A549 (cell line): Measurements from ENCODE around the gene RBM47. TPM values are rescaled to one million over a fixed set of nuclear protein-coding genes. Genes with fewer than 3 reads are reported as not detected.

ENCODE experiments used
- ATAC-seq, 2 experiments: fragments of 200-7000 bp in 1 of 2; fragments of >200 bp in 1 of 2; cut with Nextera tagmentation in 1 of 2; cut with Tn5 transposase in 1 of 2; 3 replicates each; pipeline versions ENCODE4 v1.8.0 to v1.9.1; 2018 to 2020; ENCODE audit warnings: mild to moderate bottlenecking in 1 of 2, moderate library complexity in 1 of 2
- CTCF ChIA-PET: fragments of 300-600 bp; sonication (Branson Sonifier 250); formaldehyde crosslinking; extraction: SDS; loops from one replicate; lab custom pipeline; 2021; ENCODE audit warnings: antibody characterized with exemption, inconsistent platforms; lab: Yijun Ruan, JAX
- POLR2A ChIA-PET: fragments of 350-600 bp; formaldehyde crosslinking; extraction: SDS; loops from one replicate; lab custom pipeline; 2021; ENCODE audit warnings: antibody characterized with exemption, inconsistent platforms; lab: Yijun Ruan, JAX
- DNase-seq, 2 experiments: peaks; one replicate each; pipeline versions ENCODE4 v3.0.0 to v3.0.0-alpha.2; 2011 to 2016; ENCODE audit warnings: low read depth in 1 of 2, low spot score in 1 of 2
- FAIRE-seq: peaks from 2 replicates; lab custom pipeline; 2011; peaks lifted over from hg19 to GRCh38; lab: Jason Lieb, UNC
- H3K27ac ChIP-seq, 2 experiments: fragments of >200 bp; sonication (Bioruptor Twin); formaldehyde crosslinking; 3 replicates each; pipeline ENCODE4 v1.5.1; 2016 to 2017
- H3K4me1 ChIP-seq: fragments of >200 bp; sonication (Bioruptor Twin); formaldehyde crosslinking; 3 replicates; pipeline ENCODE4 v1.6.1; 2016
- H3K4me2 ChIP-seq: fragments of >200 bp; sonication (Bioruptor Twin); formaldehyde crosslinking; 3 replicates; pipeline ENCODE4 v1.6.1; 2016
- H3K4me3 ChIP-seq: fragments of >200 bp; sonication (Bioruptor Twin); formaldehyde crosslinking; 3 replicates; pipeline ENCODE4 v1.5.1; 2016
- H3K9me3 ChIP-seq: fragments of >200 bp; sonication (Bioruptor Twin); formaldehyde crosslinking; 3 replicates; pipeline ENCODE4 v1.6.1; 2016
- CBX8 ChIP-seq: fragments of 200-600 bp; sonication (generic); IDR thresholded peaks from 2 replicates; pipeline ENCODE4 v1.6.1; 2016
- CEBPB ChIP-seq, 2 experiments: fragments of >200 bp in 1 of 2; sonication (Bioruptor Twin) in 1 of 2; formaldehyde crosslinking in 1 of 2; IDR thresholded peaks; 2 replicates each; pipeline ENCODE4 v1.6.1; 2012 to 2016
- CHD2 ChIP-seq: fragments of 150-350 bp; IDR thresholded peaks from 2 replicates; pipeline ENCODE4 v1.6.1; 2014; ENCODE audit warnings: low read length; ENCODE audit not compliant: partially characterized antibody
- EHF ChIP-seq: fragments of 250-450 bp; sonication (Bioruptor Pico); IDR thresholded peaks from 2 replicates; pipeline ENCODE4 v1.5.0; 2020; ENCODE audit warnings: mild to moderate bottlenecking
- EP300 ChIP-seq, 2 experiments: fragments of >200 bp; sonication (Bioruptor Twin); formaldehyde crosslinking; IDR thresholded peaks; 2 replicates in 1 of 2; 3 replicates in 1 of 2; pipeline ENCODE4 v1.6.1; 2016 to 2017
- FOSB ChIP-seq: fragments of 250-450 bp; sonication (Bioruptor Pico); IDR thresholded peaks from 2 replicates; pipeline ENCODE4 v1.5.0; 2020; ENCODE audit warnings: mild to moderate bottlenecking, moderate library complexity
- FOSL2 ChIP-seq, 2 experiments: fragments of 450-650 bp in 1 of 2; fragments of >200 bp in 1 of 2; sonication (Bioruptor Twin) in 1 of 2; formaldehyde crosslinking; IDR thresholded peaks; 2 replicates each; pipeline versions ENCODE4 v1.5.0 to v1.6.1; 2016 to 2020; ENCODE audit warnings: mild to moderate bottlenecking in 1 of 2, moderate library complexity in 1 of 2
- GATA3 ChIP-seq: IDR thresholded peaks from 2 replicates; pipeline ENCODE4 v1.6.1; 2012; ENCODE audit warnings: borderline replicate concordance
- HEYL ChIP-seq: fragments of 250-450 bp; sonication (Bioruptor Pico); IDR thresholded peaks from 2 replicates; pipeline ENCODE4 v1.8.0; 2021; ENCODE audit warnings: mild to moderate bottlenecking, moderate library complexity
- HOXA7 ChIP-seq: fragments of 250-450 bp; sonication (Bioruptor Pico); IDR thresholded peaks from 2 replicates; pipeline ENCODE4 v1.5.0; 2020; ENCODE audit warnings: mild to moderate bottlenecking, moderate library complexity
- HOXB13 ChIP-seq: fragments of 250-450 bp; sonication (Bioruptor Pico); IDR thresholded peaks from 2 replicates; pipeline ENCODE4 v1.5.0; 2020; ENCODE audit warnings: low read depth, mild to moderate bottlenecking, moderate library complexity
- JUN ChIP-seq, 2 experiments: fragments of >200 bp; sonication (Bioruptor Twin); formaldehyde crosslinking; IDR thresholded peaks; 2 replicates in 1 of 2; 3 replicates in 1 of 2; pipeline ENCODE4 v1.6.1; 2016 to 2017
- MAZ ChIP-seq: fragments of 150-350 bp; IDR thresholded peaks from 2 replicates; pipeline ENCODE4 v1.6.1; 2014; ENCODE audit warnings: antibody characterized with exemption, low read depth, low read length, borderline replicate concordance
- NFE2L2 ChIP-seq: fragments of 150-350 bp; conservative IDR thresholded peaks from 2 replicates; pipeline ENCODE4 v1.6.1; 2014; ENCODE audit warnings: low read length
- NR3C1 ChIP-seq: fragments of >200 bp; sonication (Bioruptor Twin); formaldehyde crosslinking; IDR thresholded peaks from 3 replicates; pipeline ENCODE4 v1.6.1; 2017
- PHF8 ChIP-seq: fragments of 200-600 bp; sonication (generic); IDR thresholded peaks from 2 replicates; pipeline ENCODE4 v1.6.1; 2016; ENCODE audit warnings: low read depth, mild to moderate bottlenecking, antibody characterized with exemption, moderate library complexity, borderline replicate concordance
- POLR2AphosphoS2 ChIP-seq: conservative IDR thresholded peaks from 2 replicates; pipeline ENCODE4 v1.6.1; 2012; ENCODE audit warnings: low read length, improper control_type of control experiment, inconsistent platforms
- RAD21 ChIP-seq, 2 experiments: fragments of >200 bp in 1 of 2; sonication (Bioruptor Twin) in 1 of 2; formaldehyde crosslinking in 1 of 2; IDR thresholded peaks in 1 of 2; conservative IDR thresholded peaks in 1 of 2; 2 replicates in 1 of 2; 3 replicates in 1 of 2; pipeline ENCODE4 v1.6.1; 2012 to 2018; ENCODE audit warnings: inconsistent platforms in 1 of 2
- RCOR1 ChIP-seq: fragments of 150-350 bp; IDR thresholded peaks from 2 replicates; pipeline ENCODE4 v1.6.1; 2014; ENCODE audit warnings: antibody characterized with exemption, low read length, low read depth
- RNF2 ChIP-seq: fragments of 200-600 bp; sonication (generic); IDR thresholded peaks from 2 replicates; pipeline ENCODE4 v1.6.1; 2016; ENCODE audit warnings: low read depth, mild to moderate bottlenecking, antibody characterized with exemption, moderate library complexity, borderline replicate concordance
- SMC3 ChIP-seq: fragments of >200 bp; sonication (Bioruptor Twin); formaldehyde crosslinking; IDR thresholded peaks from 3 replicates; pipeline ENCODE4 v1.6.1; 2018; ENCODE audit warnings: inconsistent platforms
- TFCP2L1 ChIP-seq: fragments of 250-450 bp; sonication (Bioruptor Pico); IDR thresholded peaks from 2 replicates; pipeline ENCODE4 v1.5.0; 2021; ENCODE audit warnings: mild to moderate bottlenecking
- ZSCAN20 ChIP-seq: fragments of 250-450 bp; sonication (Bioruptor Pico); IDR thresholded peaks from 2 replicates; pipeline ENCODE4 v1.8.0; 2022; ENCODE audit warnings: mild to moderate bottlenecking, moderate library complexity
- WGBS: methylation state at CpG from one replicate; pipeline ENCODE4 v1.1.6; 2017; ENCODE audit errors: missing lambda C conversion rate; 5-methylcytosine and 5-hydroxymethylcytosine counted together
- polyA plus RNA-seq, 4 experiments: library from polyadenylated mRNA; depleted of rRNA in 3 of 4; stranded (reverse); fragments of >200 nt; fragmentation: RNase III in 1 of 4; extraction: RNeasy Plus Mini Kit Qiagen cat#74134 plus additional on column Dnase treatment in 1 of 4; gene quantifications; 2 replicates in 3 of 4; 3 replicates in 1 of 4; pipeline ENCODE4 v1.2.3, GENCODE V29; 2011 to 2017
- TF ChIP-seq, protein P1 (sequence below): fragments of 150-350 bp; IDR thresholded peaks from 2 replicates; pipeline ENCODE4 v1.6.1; 2014; ENCODE audit warnings: low read depth, mild to moderate bottlenecking, low read length
- TF ChIP-seq, protein P2 (sequence below): fragments of 250-450 bp; sonication (Bioruptor Pico); IDR thresholded peaks from 2 replicates; pipeline ENCODE4 v1.5.0; 2020; ENCODE audit warnings: low read depth, mild to moderate bottlenecking, moderate library complexity
- TF ChIP-seq, protein P3 (sequence below): IDR thresholded peaks from 2 replicates; pipeline ENCODE4 v1.6.1; 2012; ENCODE audit warnings: low read depth, borderline replicate concordance

The RBM47 gene
- polyA plus RNA-seq, 2 of the 4 experiments (the other 2 are of a cell fraction): 38.1 to 43.3 TPM

DNA sequence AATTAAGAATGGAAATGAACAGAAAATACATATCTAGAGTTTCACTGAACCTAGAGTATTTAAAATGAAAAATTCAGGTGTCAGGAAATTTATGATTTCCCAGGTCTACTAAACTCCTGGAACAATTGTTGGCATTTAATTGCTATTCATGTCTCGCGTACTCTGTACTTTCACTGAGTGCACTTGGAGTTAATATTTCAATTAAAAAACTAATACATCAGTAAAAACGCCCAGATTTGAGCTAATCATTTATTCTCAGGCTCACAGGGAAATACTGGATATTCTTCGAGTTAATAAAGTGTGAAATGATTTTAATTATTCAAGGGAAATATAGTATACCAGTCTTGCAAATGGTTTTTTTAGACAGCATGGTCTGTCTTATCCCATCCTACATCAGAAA lies 168.6 kb downstream of the RBM47 start:
- no peak for TF ChIP-seq HOXA7 (CRISPR knock-in tag)
- TF ChIP-seq RCOR1: no peak
- TF ChIP-seq POLR2AphosphoS2: no peak
- TF ChIP-seq ZSCAN20 (CRISPR knock-in tag): no peak
- TF ChIP-seq CEBPB (IDR thresholded peaks at IDR 0.05): no peak
- TF ChIP-seq HEYL: no peak
- no peak for TF ChIP-seq CBX8
- TF ChIP-seq RNF2: no peak
- TF ChIP-seq MAZ: no peak
- no peak for TF ChIP-seq GATA3
- no peak for TF ChIP-seq NR3C1
- TF ChIP-seq, protein P1, sequence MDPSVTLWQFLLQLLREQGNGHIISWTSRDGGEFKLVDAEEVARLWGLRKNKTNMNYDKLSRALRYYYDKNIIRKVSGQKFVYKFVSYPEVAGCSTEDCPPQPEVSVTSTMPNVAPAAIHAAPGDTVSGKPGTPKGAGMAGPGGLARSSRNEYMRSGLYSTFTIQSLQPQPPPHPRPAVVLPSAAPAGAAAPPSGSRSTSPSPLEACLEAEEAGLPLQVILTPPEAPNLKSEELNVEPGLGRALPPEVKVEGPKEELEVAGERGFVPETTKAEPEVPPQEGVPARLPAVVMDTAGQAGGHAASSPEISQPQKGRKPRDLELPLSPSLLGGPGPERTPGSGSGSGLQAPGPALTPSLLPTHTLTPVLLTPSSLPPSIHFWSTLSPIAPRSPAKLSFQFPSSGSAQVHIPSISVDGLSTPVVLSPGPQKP: no peak
- TF ChIP-seq, protein P2, sequence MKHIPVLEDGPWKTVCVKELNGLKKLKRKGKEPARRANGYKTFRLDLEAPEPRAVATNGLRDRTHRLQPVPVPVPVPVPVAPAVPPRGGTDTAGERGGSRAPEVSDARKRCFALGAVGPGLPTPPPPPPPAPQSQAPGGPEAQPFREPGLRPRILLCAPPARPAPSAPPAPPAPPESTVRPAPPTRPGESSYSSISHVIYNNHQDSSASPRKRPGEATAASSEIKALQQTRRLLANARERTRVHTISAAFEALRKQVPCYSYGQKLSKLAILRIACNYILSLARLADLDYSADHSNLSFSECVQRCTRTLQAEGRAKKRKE: no peak
- TF ChIP-seq, protein P3, sequence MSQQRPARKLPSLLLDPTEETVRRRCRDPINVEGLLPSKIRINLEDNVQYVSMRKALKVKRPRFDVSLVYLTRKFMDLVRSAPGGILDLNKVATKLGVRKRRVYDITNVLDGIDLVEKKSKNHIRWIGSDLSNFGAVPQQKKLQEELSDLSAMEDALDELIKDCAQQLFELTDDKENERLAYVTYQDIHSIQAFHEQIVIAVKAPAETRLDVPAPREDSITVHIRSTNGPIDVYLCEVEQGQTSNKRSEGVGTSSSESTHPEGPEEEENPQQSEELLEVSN: no peak
- TF ChIP-seq FOSB (CRISPR knock-in tag): no peak
- FAIRE-seq (no peak), DNase-seq (no peak), ATAC-seq (no peak)
- Histone ChIP-seq H3K9me3 (no peaks in the 10 kb centered on the region), H3K4me1 (peaks cover 56% of the 10 kb centered on the region), H3K27ac (peak overlapping the region in 1 of 2 experiments; percentile 62; a peak in 2 of 6 replicates), H3K4me3 (no peak overlapping the region), H3K4me2 (no peak overlapping the region)
- 78% methylated on average over 4 of the region's 4 CpGs for whole genome bisulfite sequencing
- ChIA-PET POLR2A (interaction anchor here (0.6 kb wide), 1 partner anchor 64 kb away, joined by 3 read pairs; no protein-coding TSS in a partner anchor), CTCF (no interaction called here)

- FAIRE-seq: no peak
- H3K4me2 ChIP-seq: peak overlapping the region; percentile 74
- peaks cover 80% of the 10 kb centered on the region for H3K4me1 ChIP-seq
- DNase-seq: peak in 1 of 2 experiments; percentile 43
- peak overlapping the region; percentile 77 to 78 for H3K27ac ChIP-seq
- POLR2A ChIA-PET: no interaction called here
- no peaks in the 10 kb centered on the region for H3K9me3 ChIP-seq
- CTCF ChIA-PET: interaction anchor here (1.3 kb wide), 1 partner anchor 142 kb away, joined by 3 read pairs; no protein-coding TSS in a partner anchor
- WGBS: 5% methylated on average over 4 of the region's 4 CpGs
- TF ChIP-seq CEBPB (IDR thresholded peaks at IDR 0.05) (0 out of 4 replicates have a peak, but pooled peaks of 1 of the 2 experiments have one; percentile 17), PHF8 (no peak), RAD21 (conservative IDR thresholded peaks at IDR 0.05 in 1 of 2, IDR thresholded peaks at IDR 0.05 in 1 of 2) (no peak), EP300 (IDR thresholded peaks at IDR 0.05) (peak; percentile 42 to 50; a peak in 2 of 5 replicates), EHF (CRISPR knock-in tag) (no peak), RNF2 (no peak), POLR2AphosphoS2 (no peak), JUN (IDR thresholded peaks at IDR 0.05) (no peak; a peak in 1 of 5 replicates), SMC3 (0 out of 3 replicates have a peak, but pooled peaks have one; percentile 7), GATA3 (peak; percentile 58; the same call in 1 of the 2 replicates), CHD2 (no peak), CBX8 (no peak), NFE2L2 (no peak), TFCP2L1 (CRISPR knock-in tag) (no peak), HOXB13 (CRISPR knock-in tag) (no peak), FOSL2 (IDR thresholded peaks at IDR 0.05) (no peak), FOSL2 (CRISPR knock-in tag; IDR thresholded peaks at IDR 0.05) (peak; percentile 56)
- H3K4me3 ChIP-seq: no peak overlapping the region; the same call in 2 of the 3 replicates
- ATAC-seq: peak in 1 of 2 experiments; percentile 51; a peak in 3 of 6 replicates
Measured at GRCh38 chr4:40458683-40459082, 171.0 kb downstream of the RBM47 start.
